Islet precursor cell (in vitro differentiated cells): Measurements from ENCODE around the gene CUL3.
"Not testable (repeated sequence)": the region's sequence is repeated elsewhere in the genome, so short reads cannot be mapped to it uniquely, and the experiment has no call there.

Experiments used
- DNase-seq: peaks from one replicate; pipeline ENCODE4 v3.0.0-alpha.2; 2018

Gene CUL3

GRCh38 chr2:224585211-224586088, at the start of gene CUL3:
CUL3 (minus strand) TSS chr2:224585363; CDS start chr2:224585009, 354 bp downstream.
- DNase-seq = peak; percentile 100

- DNase-seq = no peak
These were observed 45.7 kb upstream of the CUL3 start for GRCh38 chr2:224630659-224631550.

- no peak for DNase-seq
These were observed 43.3 kb upstream of the CUL3 start for GRCh38 chr2:224628416-224628815.

- DNase-seq = no peak
These were observed 41.6 kb upstream of the CUL3 start for GRCh38 chr2:224626735-224627134.

- DNase-seq = no peak
These were observed 28.6 kb upstream of the CUL3 start for GRCh38 chr2:224613543-224614286.

GRCh38 chr2:224612578-224612977, 27.4 kb upstream of the CUL3 start:
- no peak for DNase-seq

- DNase-seq = peak; percentile 58
These were observed 26.8 kb upstream of the CUL3 start for GRCh38 chr2:224611938-224612337.

- DNase-seq = no peak
These were observed 22.9 kb upstream of the CUL3 start for GRCh38 chr2:224608104-224608503.

GRCh38 chr2:224603746-224604500, 18.8 kb upstream of the CUL3 start:
- not testable (repeated sequence) for DNase-seq

GRCh38 chr2:224602778-224603375, 17.7 kb upstream of the CUL3 start:
- DNase-seq = not testable (repeated sequence)

GRCh38 chr2:224601923-224602322, 16.8 kb upstream of the CUL3 start:
- no peak for DNase-seq

GRCh38 chr2:224598678-224599077, 13.5 kb upstream of the CUL3 start:
- DNase-seq = no peak

GRCh38 chr2:224596289-224596688, 11.1 kb upstream of the CUL3 start:
- DNase-seq = no peak

GRCh38 chr2:224595518-224595917, 10.4 kb upstream of the CUL3 start:
- DNase-seq = no peak

- no peak for DNase-seq
These were observed 9.7 kb upstream of the CUL3 start for GRCh38 chr2:224594840-224595239.

- no peak for DNase-seq
These were observed 6.1 kb upstream of the CUL3 start for GRCh38 chr2:224591220-224591619.

- DNase-seq = no peak
These were observed 1.0 kb upstream of the CUL3 start for GRCh38 chr2:224586127-224586695.

- DNase-seq = no peak
These were observed 365 bp downstream of the CUL3 start for GRCh38 chr2:224584785-224585210.

GRCh38 chr2:224584111-224584784, 915 bp downstream of the CUL3 start:
- DNase-seq = peak; percentile 65

- DNase-seq = not testable (repeated sequence)
These were observed 2.1 kb downstream of the CUL3 start for GRCh38 chr2:224583033-224583432.

- DNase-seq = no peak
These were observed 4.9 kb downstream of the CUL3 start for GRCh38 chr2:224580248-224580647.
